ENCODE data around the gene HS3ST3A1.

- TF ChIP-seq POLR2A (IDR thresholded peaks at IDR 0.05; ENCODE audit: low read depth, low read length) (no peak), POLR2AphosphoS5 (IDR thresholded peaks at IDR 0.05; ENCODE audit: low read depth, low read length) (no peak), TAF1 (IDR thresholded peaks at IDR 0.05; ENCODE audit: borderline replicate concordance, low read depth, low read length) (no peak)
These were observed 17.0 kb downstream of the HS3ST3A1 start for GRCh38 chr17:13584701-13585080.
